NB4 (cell line): ENCODE results near the gene PPP1R37.

Experiments used
- POLR2A ChIP-seq: IDR thresholded peaks from 2 replicates; pipeline ENCODE4 v1.6.1; 2011; ENCODE audit warnings: mild to moderate bottlenecking; ENCODE audit not compliant: insufficient read length; ENCODE audit errors: extremely low read depth
- TF ChIP-seq, protein P1 (sequence below): IDR thresholded peaks from one replicate; pipeline ENCODE4 v1.5.1; 2012; ENCODE audit warnings: low read depth, low read length

- TF ChIP-seq, protein P1, sequence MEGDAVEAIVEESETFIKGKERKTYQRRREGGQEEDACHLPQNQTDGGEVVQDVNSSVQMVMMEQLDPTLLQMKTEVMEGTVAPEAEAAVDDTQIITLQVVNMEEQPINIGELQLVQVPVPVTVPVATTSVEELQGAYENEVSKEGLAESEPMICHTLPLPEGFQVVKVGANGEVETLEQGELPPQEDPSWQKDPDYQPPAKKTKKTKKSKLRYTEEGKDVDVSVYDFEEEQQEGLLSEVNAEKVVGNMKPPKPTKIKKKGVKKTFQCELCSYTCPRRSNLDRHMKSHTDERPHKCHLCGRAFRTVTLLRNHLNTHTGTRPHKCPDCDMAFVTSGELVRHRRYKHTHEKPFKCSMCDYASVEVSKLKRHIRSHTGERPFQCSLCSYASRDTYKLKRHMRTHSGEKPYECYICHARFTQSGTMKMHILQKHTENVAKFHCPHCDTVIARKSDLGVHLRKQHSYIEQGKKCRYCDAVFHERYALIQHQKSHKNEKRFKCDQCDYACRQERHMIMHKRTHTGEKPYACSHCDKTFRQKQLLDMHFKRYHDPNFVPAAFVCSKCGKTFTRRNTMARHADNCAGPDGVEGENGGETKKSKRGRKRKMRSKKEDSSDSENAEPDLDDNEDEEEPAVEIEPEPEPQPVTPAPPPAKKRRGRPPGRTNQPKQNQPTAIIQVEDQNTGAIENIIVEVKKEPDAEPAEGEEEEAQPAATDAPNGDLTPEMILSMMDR: no peak
- TF ChIP-seq POLR2A: no peak
Observed at GRCh38 chr19:45137179-45137761, 44.3 kb downstream of the PPP1R37 start.
